Activated T-helper 1 cell treated with anti-CD3 and anti-CD28 coated beads, Interleukin-12 subunit alpha, Interleukin-12 subunit beta, Interleukin-2, Interleukin-4 antibody, amounts not matched to agents 30 ng/mL and 10 ng/mL and 1 ng/mL, durations not matched to agents 14 hours and 24 hours and 36 hours (primary cell): ENCODE measurements around the gene CD3D. TPM values are rescaled to one million over a fixed set of nuclear protein-coding genes. Genes with fewer than 3 reads are reported as not detected.

Source experiments
- DNase-seq: peaks from one replicate; pipeline ENCODE4 v3.0.0; 2021; ENCODE audit warnings: low spot score
- H3K27ac Mint-ChIP-seq: one replicate; pipeline ENCODE4 v1.8.0; 2021; ENCODE audit warnings: mild to moderate bottlenecking, mixed read lengths
- H3K27me3 Mint-ChIP-seq: one replicate; pipeline ENCODE4 v1.8.0; 2022; ENCODE audit warnings: mild to moderate bottlenecking, moderate library complexity, mixed read lengths; ENCODE audit not compliant: insufficient read depth
- H3K36me3 Mint-ChIP-seq: one replicate; pipeline ENCODE4 v1.8.0; 2021; ENCODE audit warnings: low read depth, mixed read lengths
- H3K4me1 Mint-ChIP-seq: one replicate; pipeline ENCODE4 v1.8.0; 2021; ENCODE audit warnings: low read depth, mixed read lengths
- H3K4me3 Mint-ChIP-seq: one replicate; pipeline ENCODE4 v1.8.0; 2021; ENCODE audit warnings: mild to moderate bottlenecking, moderate library complexity, mixed read lengths
- H3K9me3 Mint-ChIP-seq: one replicate; pipeline ENCODE4 v1.8.0; 2021; ENCODE audit warnings: mixed read lengths
- intact Hi-C: fragments of 100-400 bp; cut with micrococcal nuclease; formaldehyde crosslinking; loops from one replicate; pipeline ENCODE4 v1.15.1; 2024
- total RNA-seq: library from RNA; stranded (reverse); gene quantifications from 2 replicates; pipeline ENCODE4 v1.2.3, GENCODE V29; 2022

CD3D gene
- total RNA-seq = 486 and 491 TPM in 2 replicates

DNA sequence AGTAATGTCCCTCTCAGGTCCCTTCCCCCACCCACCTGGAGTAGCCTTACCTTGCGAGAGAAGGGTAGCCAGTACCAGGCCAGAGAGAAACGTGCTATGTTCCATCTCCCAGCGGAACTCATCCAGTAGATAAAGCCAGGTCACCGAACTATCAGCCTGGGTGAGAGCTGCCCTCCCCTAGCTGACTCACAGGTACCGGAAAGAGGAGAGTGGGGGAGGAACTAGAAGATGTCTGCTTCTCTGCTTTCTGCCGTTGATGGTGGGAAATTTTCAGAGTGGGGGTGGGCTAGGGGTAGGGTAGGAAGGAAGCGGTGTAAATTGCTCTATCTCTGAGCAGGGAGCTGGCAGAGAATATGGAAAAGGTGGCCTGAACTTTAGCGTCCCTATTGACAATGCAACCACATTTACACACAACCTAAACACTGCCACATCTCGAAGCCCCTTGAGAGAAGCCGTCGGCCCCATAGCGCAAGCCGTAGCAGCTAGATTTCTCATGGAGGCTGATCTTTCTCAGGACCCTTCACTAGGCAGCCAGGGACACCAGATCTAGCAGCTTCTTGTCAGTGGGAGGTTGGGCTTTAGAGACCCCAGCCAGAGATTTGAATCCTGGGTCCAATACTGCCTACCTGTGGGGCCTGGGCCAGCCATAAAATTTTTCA, at the start of gene CD3D:
Gene CD3D, minus strand, starts transcription at position 203 of the 659 bp plus-strand sequence. Its CDS starts 98 bp downstream, at position 105.
- intact Hi-C loops = loop anchor here (1.0 to 5.0 kb wide), 4 partner anchors 11 to 195 kb away; partner anchors contain the start of gene KMT2A
- Mint-ChIP-seq H3K27me3 (no peaks in the 10 kb centered on the region), H3K4me3 (peak within 1 kb of the TSS; percentile 90), H3K36me3 (peaks cover 48% of the 10 kb centered on the region), H3K9me3 (no peaks in the 10 kb centered on the region), H3K4me1 (peaks cover 79% of the 10 kb centered on the region), H3K27ac (peak within 1 kb of the TSS; percentile 86)
- peak; percentile 63 for DNase-seq

GRCh38 chr11:118383657-118384056, 41.2 kb upstream of the CD3D start:
- DNase-seq = no peak
- peaks cover 63% of the 10 kb centered on the region for H3K36me3 Mint-ChIP-seq
- H3K4me3 Mint-ChIP-seq = no peak overlapping the region
- H3K4me1 Mint-ChIP-seq = no peaks in the 10 kb centered on the region
- H3K9me3 Mint-ChIP-seq = no peaks in the 10 kb centered on the region
- intact Hi-C loops = no loop called here
- no peaks in the 10 kb centered on the region for H3K27me3 Mint-ChIP-seq
- no peak overlapping the region for H3K27ac Mint-ChIP-seq

DNA sequence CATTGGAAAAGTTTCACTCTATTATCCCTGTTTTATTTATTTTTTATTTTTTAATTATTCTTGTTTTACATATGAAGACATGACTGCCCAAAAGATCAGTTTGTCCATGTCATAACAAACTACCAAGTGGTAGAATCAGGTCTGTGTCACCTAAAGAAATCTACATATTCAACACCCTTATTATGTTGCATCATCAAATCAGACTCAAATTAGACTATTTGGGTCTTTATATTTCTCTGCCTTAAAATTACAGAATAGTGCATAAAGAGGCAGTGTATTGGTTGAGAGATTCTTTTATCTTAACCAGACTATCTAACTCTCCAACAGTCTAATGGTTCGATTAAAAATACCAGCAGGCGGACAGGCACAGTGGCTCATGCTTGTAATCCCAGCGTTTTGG, 40.4 kb upstream of the CD3D start:
- no peaks in the 10 kb centered on the region for H3K9me3 Mint-ChIP-seq
- DNase-seq = no peak

DNA sequence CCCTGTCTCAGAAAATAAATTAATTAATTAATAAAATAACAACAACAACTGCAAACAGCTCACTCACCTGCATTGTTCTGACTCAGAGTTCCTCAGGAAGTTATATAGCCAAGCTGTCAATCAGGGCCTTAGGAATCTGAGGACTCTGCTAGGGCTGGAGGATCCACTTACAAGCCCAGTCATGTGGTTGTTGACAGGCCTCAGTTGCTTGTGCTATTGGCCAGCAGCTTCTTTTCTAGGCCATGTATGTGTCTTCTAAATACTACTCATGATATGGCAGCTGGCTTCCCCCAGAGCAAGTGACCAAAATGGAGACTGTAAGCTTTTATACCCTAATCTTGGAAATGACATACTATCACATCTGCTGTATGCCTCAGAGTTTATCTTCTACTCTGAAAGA, 38.1 kb upstream of the CD3D start:
- Mint-ChIP-seq H3K27ac (no peak overlapping the region), H3K27me3 (no peaks in the 10 kb centered on the region), H3K4me3 (no peak overlapping the region), H3K9me3 (no peaks in the 10 kb centered on the region), H3K4me1 (peaks cover 7% of the 10 kb centered on the region), H3K36me3 (peaks cover 58% of the 10 kb centered on the region)
- DNase-seq = no peak
- intact Hi-C loops = no loop called here

More for the DNA sequence above, 40.4 kb upstream of the CD3D start:
- H3K4me1 Mint-ChIP-seq = no peaks in the 10 kb centered on the region
- H3K4me3 Mint-ChIP-seq = no peak overlapping the region
- no peaks in the 10 kb centered on the region for H3K27me3 Mint-ChIP-seq
- H3K27ac Mint-ChIP-seq = no peak overlapping the region
- intact Hi-C loops = no loop called here
- H3K36me3 Mint-ChIP-seq = peaks cover 66% of the 10 kb centered on the region

DNA sequence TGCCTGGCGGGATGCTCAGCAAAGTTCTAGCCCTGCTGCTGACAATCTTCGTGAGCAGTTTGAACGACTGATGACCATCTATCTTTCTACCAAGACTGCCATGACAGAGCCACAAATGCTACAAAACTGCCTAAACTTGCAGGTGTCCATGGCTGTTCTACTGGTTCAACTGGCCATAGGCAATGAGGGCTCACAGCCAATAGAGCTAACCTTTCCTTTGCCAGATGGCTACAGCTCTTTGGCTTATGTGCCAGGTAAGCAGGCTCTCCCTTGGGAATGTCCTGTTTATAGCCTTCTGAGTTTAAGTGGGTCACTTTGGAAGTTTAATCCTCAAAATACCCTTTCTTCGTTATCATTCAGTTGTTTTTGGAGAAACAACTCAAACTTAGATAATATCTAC, 37.0 kb upstream of the CD3D start:
- no peak for DNase-seq
- no peak overlapping the region for H3K4me3 Mint-ChIP-seq
- H3K9me3 Mint-ChIP-seq = no peaks in the 10 kb centered on the region
- peaks cover 54% of the 10 kb centered on the region for H3K36me3 Mint-ChIP-seq
- intact Hi-C loops = no loop called here
- H3K27ac Mint-ChIP-seq = no peak overlapping the region
- peaks cover 7% of the 10 kb centered on the region for H3K4me1 Mint-ChIP-seq
- no peaks in the 10 kb centered on the region for H3K27me3 Mint-ChIP-seq

DNA sequence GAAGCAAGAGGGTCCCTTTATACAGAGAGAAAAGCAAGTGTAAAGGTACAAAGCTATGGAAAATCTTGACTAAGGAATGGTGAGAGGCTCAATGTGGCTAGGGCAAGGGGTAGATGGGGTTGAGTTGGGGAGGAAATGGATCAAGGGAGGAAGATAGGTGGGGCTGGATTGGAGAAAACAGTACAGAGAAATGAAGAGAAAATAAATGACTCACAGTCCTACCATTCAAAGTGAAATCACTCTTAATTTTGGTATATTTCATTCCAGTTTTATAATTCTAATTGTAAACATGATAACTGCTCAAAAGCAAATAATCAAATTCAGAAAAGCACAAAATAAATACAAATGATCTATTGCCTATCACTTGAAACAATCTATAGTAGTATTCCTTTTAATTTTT, 33.5 kb upstream of the CD3D start:
- H3K9me3 Mint-ChIP-seq = no peaks in the 10 kb centered on the region
- peaks cover 58% of the 10 kb centered on the region for H3K36me3 Mint-ChIP-seq
- H3K27me3 Mint-ChIP-seq = no peaks in the 10 kb centered on the region
- H3K4me1 Mint-ChIP-seq = peaks cover 7% of the 10 kb centered on the region
- peak overlapping the region; percentile 4 for H3K27ac Mint-ChIP-seq
- intact Hi-C loops = no loop called here
- no peak for DNase-seq
- no peak overlapping the region for H3K4me3 Mint-ChIP-seq

GRCh38 chr11:118374729-118375128, 32.2 kb upstream of the CD3D start:
- Mint-ChIP-seq H3K4me1 (peaks cover 7% of the 10 kb centered on the region), H3K9me3 (no peaks in the 10 kb centered on the region), H3K27ac (no peak overlapping the region), H3K4me3 (no peak overlapping the region), H3K27me3 (no peaks in the 10 kb centered on the region), H3K36me3 (peaks cover 66% of the 10 kb centered on the region)
- no peak for DNase-seq
- intact Hi-C loops = no loop called here

GRCh38 chr11:118373871-118374270, 31.4 kb upstream of the CD3D start:
- peaks cover 7% of the 10 kb centered on the region for H3K4me1 Mint-ChIP-seq
- H3K4me3 Mint-ChIP-seq = no peak overlapping the region
- no peak overlapping the region for H3K27ac Mint-ChIP-seq
- DNase-seq = no peak
- H3K36me3 Mint-ChIP-seq = peaks cover 66% of the 10 kb centered on the region
- H3K27me3 Mint-ChIP-seq = no peaks in the 10 kb centered on the region
- intact Hi-C loops = no loop called here
- H3K9me3 Mint-ChIP-seq = no peaks in the 10 kb centered on the region

GRCh38 chr11:118373263-118373662, 30.8 kb upstream of the CD3D start:
- DNase-seq = no peak

DNA sequence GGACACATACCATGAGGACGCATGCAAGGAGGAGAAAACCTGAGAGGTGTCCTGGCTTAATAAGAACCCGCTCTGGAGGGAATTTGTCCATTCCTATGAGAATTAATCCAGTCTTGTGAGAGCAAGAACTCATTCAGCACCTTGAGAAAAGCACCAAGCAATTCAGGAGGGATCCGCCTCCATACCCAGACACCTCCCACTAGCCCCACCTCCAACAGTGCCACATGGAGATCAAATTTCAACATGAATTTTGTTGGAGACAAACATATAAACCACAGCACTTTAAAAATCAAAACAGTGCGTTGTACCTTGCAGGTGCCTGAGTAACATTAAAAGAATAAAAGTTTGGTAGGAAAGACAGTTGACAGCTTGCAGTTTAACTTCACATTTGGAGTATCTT, 28.3 kb upstream of the CD3D start:
- H3K36me3 Mint-ChIP-seq = peaks cover 71% of the 10 kb centered on the region
- intact Hi-C loops = no loop called here
- H3K27ac Mint-ChIP-seq = no peak overlapping the region
- no peak for DNase-seq
- H3K9me3 Mint-ChIP-seq = no peaks in the 10 kb centered on the region
- H3K27me3 Mint-ChIP-seq = no peaks in the 10 kb centered on the region
- H3K4me3 Mint-ChIP-seq = no peak overlapping the region
- peaks cover 2% of the 10 kb centered on the region for H3K4me1 Mint-ChIP-seq

More at GRCh38 chr11:118373263-118373662, 30.8 kb upstream of the CD3D start:
- H3K4me3 Mint-ChIP-seq = no peak overlapping the region
- H3K9me3 Mint-ChIP-seq = no peaks in the 10 kb centered on the region
- H3K27me3 Mint-ChIP-seq = no peaks in the 10 kb centered on the region
- peaks cover 7% of the 10 kb centered on the region for H3K4me1 Mint-ChIP-seq
- H3K27ac Mint-ChIP-seq = no peak overlapping the region
- intact Hi-C loops = no loop called here
- H3K36me3 Mint-ChIP-seq = peaks cover 70% of the 10 kb centered on the region

DNA sequence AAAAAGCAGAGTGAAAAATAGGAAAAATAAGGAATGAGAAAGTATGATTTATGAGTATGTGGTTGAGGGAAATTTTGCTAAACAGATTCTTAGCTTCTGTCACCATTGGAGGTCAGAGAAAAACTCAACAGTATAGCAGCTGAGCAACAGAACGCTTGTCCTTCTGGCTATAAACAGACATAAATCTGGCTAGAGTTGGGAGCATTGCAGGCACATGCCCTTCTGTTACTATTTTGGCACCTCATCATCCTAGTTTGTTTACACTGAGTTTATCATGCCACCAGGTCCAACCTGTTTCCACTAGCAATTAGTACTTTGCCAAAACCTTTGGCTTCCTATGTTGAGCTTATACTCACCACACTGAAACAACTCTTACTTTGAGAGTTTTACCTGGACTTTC, 23.8 kb upstream of the CD3D start:
- Mint-ChIP-seq H3K27ac (no peak overlapping the region), H3K36me3 (peaks cover 63% of the 10 kb centered on the region), H3K27me3 (no peaks in the 10 kb centered on the region), H3K9me3 (no peaks in the 10 kb centered on the region), H3K4me3 (no peak overlapping the region), H3K4me1 (peaks cover 16% of the 10 kb centered on the region)
- DNase-seq = no peak
- intact Hi-C loops = no loop called here

- Mint-ChIP-seq H3K27ac (no peak overlapping the region), H3K4me3 (no peak overlapping the region), H3K9me3 (no peaks in the 10 kb centered on the region), H3K36me3 (peaks cover 54% of the 10 kb centered on the region), H3K4me1 (peaks cover 24% of the 10 kb centered on the region), H3K27me3 (no peaks in the 10 kb centered on the region)
- no peak for DNase-seq
- intact Hi-C loops = no loop called here
These were observed 22.6 kb upstream of the CD3D start for GRCh38 chr11:118364956-118365615.

DNA sequence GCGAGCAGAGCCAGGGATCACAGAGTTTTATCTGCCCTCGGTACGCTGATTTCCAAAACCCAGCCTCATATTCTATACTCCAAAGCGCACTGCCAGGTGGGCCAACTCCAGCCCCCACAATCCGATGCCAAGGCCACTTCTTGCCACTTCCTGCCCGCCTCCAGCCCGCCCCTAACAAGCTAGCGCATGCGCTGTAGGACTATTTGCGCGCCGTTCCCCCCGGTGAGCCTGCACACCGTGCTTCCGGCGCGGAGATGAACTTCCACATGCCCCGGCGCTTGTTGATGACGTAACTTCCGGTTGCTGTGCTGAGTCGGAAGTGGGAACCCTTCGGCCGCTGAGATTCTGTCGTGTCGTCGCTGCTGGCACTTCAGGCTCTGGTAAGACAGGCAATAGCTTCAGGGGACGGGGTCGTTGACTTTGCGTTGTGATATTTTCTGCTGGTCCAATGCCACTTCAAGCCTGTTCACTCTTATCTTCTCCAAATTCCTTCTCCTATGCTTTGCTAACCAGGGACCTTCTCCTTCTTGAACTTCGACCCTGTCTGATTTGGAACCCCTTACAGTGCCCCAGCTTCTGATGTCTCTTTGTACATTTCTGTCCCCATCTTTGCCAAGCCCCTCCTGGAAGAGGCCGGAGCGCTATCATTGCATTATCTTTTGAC, 16.9 kb upstream of the CD3D start, which contains the start of gene UBE4A:
Gene UBE4A, plus strand, starts transcription at position 306 of the 664 bp plus-strand sequence. CDS start 5,481 bp downstream, outside the sequence.
- peak; percentile 94 for DNase-seq
- peak within 1 kb of the TSS; percentile 95 for H3K4me3 Mint-ChIP-seq
- no peaks in the 10 kb centered on the region for H3K9me3 Mint-ChIP-seq
- no peaks in the 10 kb centered on the region for H3K27me3 Mint-ChIP-seq
- intact Hi-C loops = loop anchor here (1.0 to 2.0 kb wide), 8 partner anchors 15 to 215 kb away; partner anchors contain the start of genes ARCN1, ATP5MG, CD3E and CD3G
- peaks cover 39% of the 10 kb centered on the region for H3K4me1 Mint-ChIP-seq
- peak within 1 kb of the TSS; percentile 89 for H3K27ac Mint-ChIP-seq
- peaks cover 16% of the 10 kb centered on the region for H3K36me3 Mint-ChIP-seq
